Measurements from ENCODE around the gene ADAT3.

The ADAT3 gene

DNA sequence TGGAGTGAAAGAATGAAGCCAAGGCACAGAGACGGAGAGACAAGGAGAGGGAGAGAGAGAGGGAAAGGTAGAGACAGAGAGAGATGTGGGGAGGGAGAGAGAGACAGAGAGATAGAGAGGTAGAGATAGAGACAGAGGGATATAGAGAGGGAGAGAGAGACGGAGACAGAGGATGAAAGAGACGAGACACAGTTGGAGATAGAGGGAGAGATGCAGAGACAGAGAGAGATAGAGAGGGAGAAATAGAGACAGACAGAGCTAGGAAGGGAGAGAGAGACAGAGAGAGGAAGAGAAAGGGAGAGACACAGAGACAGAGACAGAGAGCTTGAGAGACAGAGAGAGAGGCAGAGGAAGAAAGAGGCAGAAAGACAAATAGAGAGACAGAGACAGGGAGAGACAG is 31.2 kb downstream of the ADAT3 start (continued):
- 0 out of 2 replicates have a peak, but pooled peaks have one; percentile 83 for TF ChIP-seq ZNF202 (tag by site-specific recombination; IDR thresholded peaks at IDR 0.05; ENCODE audit: borderline replicate concordance)
- TF ChIP-seq ZNF366 (tag by site-specific recombination; conservative IDR thresholded peaks at IDR 0.05) = peak; percentile 83
- TF ChIP-seq ZNF174 (tag by site-specific recombination; IDR thresholded peaks at IDR 0.05) = no peak
- TF ChIP-seq ZNF521 (tag by site-specific recombination; IDR thresholded peaks at IDR 0.05) = no peak
- TF ChIP-seq ZNF658 (tag by site-specific recombination; IDR thresholded peaks at IDR 0.05) = no peak
- TF ChIP-seq, protein P1, sequence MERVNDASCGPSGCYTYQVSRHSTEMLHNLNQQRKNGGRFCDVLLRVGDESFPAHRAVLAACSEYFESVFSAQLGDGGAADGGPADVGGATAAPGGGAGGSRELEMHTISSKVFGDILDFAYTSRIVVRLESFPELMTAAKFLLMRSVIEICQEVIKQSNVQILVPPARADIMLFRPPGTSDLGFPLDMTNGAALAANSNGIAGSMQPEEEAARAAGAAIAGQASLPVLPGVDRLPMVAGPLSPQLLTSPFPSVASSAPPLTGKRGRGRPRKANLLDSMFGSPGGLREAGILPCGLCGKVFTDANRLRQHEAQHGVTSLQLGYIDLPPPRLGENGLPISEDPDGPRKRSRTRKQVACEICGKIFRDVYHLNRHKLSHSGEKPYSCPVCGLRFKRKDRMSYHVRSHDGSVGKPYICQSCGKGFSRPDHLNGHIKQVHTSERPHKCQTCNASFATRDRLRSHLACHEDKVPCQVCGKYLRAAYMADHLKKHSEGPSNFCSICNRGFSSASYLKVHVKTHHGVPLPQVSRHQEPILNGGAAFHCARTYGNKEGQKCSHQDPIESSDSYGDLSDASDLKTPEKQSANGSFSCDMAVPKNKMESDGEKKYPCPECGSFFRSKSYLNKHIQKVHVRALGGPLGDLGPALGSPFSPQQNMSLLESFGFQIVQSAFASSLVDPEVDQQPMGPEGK (tag by site-specific recombination; IDR thresholded peaks at IDR 0.05) = no peak
- TF ChIP-seq ZNF623 (tag by site-specific recombination; IDR thresholded peaks at IDR 0.05) = no peak
- TF ChIP-seq FEZF1 (tag by site-specific recombination; IDR thresholded peaks at IDR 0.05) = no peak

DNA sequence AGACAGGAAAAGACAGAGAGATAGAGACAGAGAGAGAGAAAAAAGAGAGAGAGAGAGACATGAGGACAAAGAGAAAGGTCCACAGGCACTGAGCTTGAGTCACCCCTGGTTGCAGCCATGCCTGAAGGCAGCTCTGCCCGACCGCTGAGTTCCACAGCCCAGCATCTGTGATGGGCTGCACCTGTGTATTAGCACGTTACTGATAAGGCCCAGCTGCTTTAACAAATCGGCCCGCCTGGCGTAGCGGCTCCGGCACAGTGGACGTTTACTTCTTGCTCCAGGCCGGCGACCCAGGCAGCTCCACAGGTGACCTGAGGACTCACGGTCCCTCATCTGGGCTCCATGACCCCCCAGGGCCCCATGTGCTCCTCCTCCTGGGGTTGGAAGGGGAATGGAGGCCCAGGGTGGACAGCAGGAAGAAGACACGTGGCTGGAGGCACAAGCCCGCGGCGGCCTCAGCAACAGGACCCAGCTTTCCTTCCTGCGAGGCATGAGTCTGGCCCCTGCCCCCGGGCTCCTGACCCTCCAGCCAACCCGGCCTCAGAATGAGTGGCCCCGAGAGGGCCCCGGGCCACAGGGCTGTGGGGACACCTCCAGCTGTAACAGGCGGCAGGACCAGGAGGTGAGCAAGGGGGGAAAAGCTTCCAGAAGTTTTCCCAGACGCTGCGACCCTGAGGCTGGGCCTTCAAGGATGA is 31.9 kb downstream of the ADAT3 start:
- Histone ChIP-seq H3K36me3 (ENCODE audit: control insufficient read depth in 2 of 2, insufficient read depth in 1 of 2, low read length in 2 of 2) (no peaks in the 10 kb centered on the region), H3K27ac (ENCODE audit: extremely low read depth, low read depth, low read length) (no peak overlapping the region), H3K4me3 (ENCODE audit: low read depth, low read length) (no peak overlapping the region), H3K4me1 (ENCODE audit: control insufficient read depth, insufficient read depth, low read length) (peaks cover 3% of the 10 kb centered on the region; the same call in 1 of the 2 replicates), H3K9me3 (ENCODE audit: control insufficient read depth, insufficient read depth, low read depth, low read length) (no peaks in the 10 kb centered on the region)
- TF ChIP-seq, protein P2, sequence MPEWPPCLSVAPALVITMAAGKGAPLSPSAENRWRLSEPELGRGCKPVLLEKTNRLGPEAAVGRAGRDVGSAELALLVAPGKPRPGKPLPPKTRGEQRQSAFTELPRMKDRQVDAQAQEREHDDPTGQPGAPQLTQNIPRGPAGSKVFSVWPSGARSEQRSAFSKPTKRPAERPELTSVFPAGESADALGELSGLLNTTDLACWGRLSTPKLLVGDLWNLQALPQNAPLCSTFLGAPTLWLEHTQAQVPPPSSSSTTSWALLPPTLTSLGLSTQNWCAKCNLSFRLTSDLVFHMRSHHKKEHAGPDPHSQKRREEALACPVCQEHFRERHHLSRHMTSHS (tag by site-specific recombination; IDR thresholded peaks at IDR 0.05) = no peak
- TF ChIP-seq SCRT2 (tag by site-specific recombination; IDR thresholded peaks at IDR 0.05) (0 out of 2 replicates have a peak, but pooled peaks have one; percentile 15), ZNF596 (tag by site-specific recombination; IDR thresholded peaks at IDR 0.05) (peak; percentile 75)
- TF ChIP-seq, protein P3, sequence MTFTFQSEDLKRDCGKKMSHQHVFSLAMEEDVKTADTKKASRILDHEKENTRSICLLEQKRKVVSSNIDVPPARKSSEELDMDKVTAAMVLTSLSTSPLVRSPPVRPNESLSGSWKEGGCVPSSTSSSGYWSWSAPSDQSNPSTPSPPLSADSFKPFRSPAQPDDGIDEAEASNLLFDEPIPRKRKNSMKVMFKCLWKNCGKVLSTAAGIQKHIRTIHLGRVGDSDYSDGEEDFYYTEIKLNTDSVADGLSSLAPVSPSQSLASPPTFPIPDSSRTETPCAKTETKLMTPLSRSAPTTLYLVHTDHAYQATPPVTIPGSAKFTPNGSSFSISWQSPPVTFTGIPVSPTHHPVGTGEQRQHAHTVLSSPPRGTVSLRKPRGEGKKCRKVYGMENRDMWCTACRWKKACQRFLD (tag by site-specific recombination; IDR thresholded peaks at IDR 0.05) = no peak
- POLR2A ChIA-PET = interaction anchor here (0.7 to 0.9 kb wide), 2 partner anchors 23 to 70 kb away, joined by 3 to 6 read pairs; no protein-coding TSS in a partner anchor
- CTCF ChIA-PET = interaction anchor here (0.6 to 0.9 kb wide), 3 partner anchors 25 to 88 kb away, joined by 3 read pairs; no protein-coding TSS in a partner anchor

DNA sequence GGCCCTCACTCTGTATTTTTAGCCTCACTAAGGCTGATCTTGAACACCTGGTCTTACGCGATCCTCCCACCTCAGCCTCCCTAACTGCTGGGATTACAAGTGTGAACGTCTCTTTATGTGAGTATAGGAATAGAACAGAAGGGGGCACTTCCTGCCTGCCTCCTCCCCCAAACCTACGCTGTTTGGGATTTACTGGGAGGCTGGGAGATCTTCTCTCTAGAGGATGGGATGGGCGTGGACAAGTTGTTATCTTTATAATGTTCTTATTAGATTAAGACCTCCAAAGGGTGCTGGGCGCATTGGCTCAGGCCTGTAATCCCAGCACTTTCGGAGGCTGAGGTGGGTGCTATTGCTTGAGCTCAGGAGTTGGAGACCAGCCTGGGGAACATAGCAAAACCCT is 32.9 kb downstream of the ADAT3 start:
- ChIA-PET CTCF (no interaction called here), POLR2A (interaction anchor here (0.9 kb wide), 1 partner anchor 24 kb away, joined by 3 read pairs; no protein-coding TSS in a partner anchor)
- Histone ChIP-seq H3K4me1 (ENCODE audit: control insufficient read depth, insufficient read depth, low read length) (peaks cover 3% of the 10 kb centered on the region; the same call in 1 of the 2 replicates), H3K36me3 (ENCODE audit: control insufficient read depth in 2 of 2, insufficient read depth in 1 of 2, low read length in 2 of 2) (no peaks in the 10 kb centered on the region), H3K27ac (ENCODE audit: extremely low read depth, low read depth, low read length) (no peak overlapping the region), H3K9me3 (ENCODE audit: control insufficient read depth, insufficient read depth, low read depth, low read length) (no peaks in the 10 kb centered on the region), H3K4me3 (ENCODE audit: low read depth, low read length) (no peak overlapping the region)
- TF ChIP-seq, protein P4, sequence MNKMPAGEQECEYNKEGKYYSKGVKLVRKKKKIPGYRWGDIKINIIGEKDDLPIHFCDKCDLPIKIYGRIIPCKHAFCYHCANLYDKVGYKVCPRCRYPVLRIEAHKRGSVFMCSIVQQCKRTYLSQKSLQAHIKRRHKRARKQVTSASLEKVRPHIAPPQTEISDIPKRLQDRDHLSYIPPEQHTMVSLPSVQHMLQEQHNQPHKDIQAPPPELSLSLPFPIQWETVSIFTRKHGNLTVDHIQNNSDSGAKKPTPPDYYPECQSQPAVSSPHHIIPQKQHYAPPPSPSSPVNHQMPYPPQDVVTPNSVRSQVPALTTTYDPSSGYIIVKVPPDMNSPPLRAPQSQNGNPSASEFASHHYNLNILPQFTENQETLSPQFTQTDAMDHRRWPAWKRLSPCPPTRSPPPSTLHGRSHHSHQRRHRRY (tag by site-specific recombination; IDR thresholded peaks at IDR 0.05) = no peak
